Neural progenitor cell (in vitro differentiated cells): ENCODE measurements around the gene PRR14L. TPM values are rescaled to one million over a fixed set of nuclear protein-coding genes. Genes with fewer than 3 reads are reported as not detected.

Experiments
- DNase-seq: peaks from one replicate; pipeline ENCODE4 v3.0.0-alpha.2; 2016; ENCODE audit warnings: low spot score
- H2AFZ ChIP-seq: fragments of 200-600 bp; sonication (generic); replicated peaks from 2 replicates; pipeline ENCODE4 v1.6.1; 2016; ENCODE audit warnings: antibody characterized with exemption
- H3F3A ChIP-seq: fragments of 200-600 bp; sonication (generic); 2 replicates; pipeline ENCODE4 v1.6.1; 2016; ENCODE audit warnings: antibody characterized with exemption, low read depth
- H3K27ac ChIP-seq: fragments of 200-600 bp; sonication (generic); 2 replicates; pipeline ENCODE4 v1.5.1; 2016; ENCODE audit warnings: mild to moderate bottlenecking
- H3K27me3 ChIP-seq: fragments of 200-600 bp; sonication (generic); 2 replicates; pipeline ENCODE4 v1.6.1; 2016; ENCODE audit warnings: mild to moderate bottlenecking, moderate library complexity
- H3K36me3 ChIP-seq: fragments of 200-600 bp; sonication (generic); 2 replicates; pipeline ENCODE4 v1.5.1; 2016
- H3K4me1 ChIP-seq: fragments of 200-600 bp; sonication (generic); 2 replicates; pipeline ENCODE4 v1.6.1; 2016; ENCODE audit warnings: mixed run types
- H3K4me2 ChIP-seq: fragments of 200-600 bp; sonication (generic); 2 replicates; pipeline ENCODE4 v1.6.1; 2016
- H3K4me3 ChIP-seq: fragments of 200-600 bp; sonication (generic); 2 replicates; pipeline ENCODE4 v1.5.1; 2016
- H3K79me2 ChIP-seq: fragments of 200-600 bp; sonication (generic); 2 replicates; pipeline ENCODE4 v1.6.1; 2016; ENCODE audit warnings: low read depth
- H3K9ac ChIP-seq: fragments of 200-600 bp; sonication (generic); 2 replicates; pipeline ENCODE4 v1.6.1; 2016
- H3K9me3 ChIP-seq: fragments of 200-600 bp; sonication (generic); 2 replicates; pipeline ENCODE4 v1.5.1; 2016; ENCODE audit warnings: low read depth
- H4K20me1 ChIP-seq: fragments of 200-600 bp; sonication (generic); 2 replicates; pipeline ENCODE4 v1.6.1; 2016; ENCODE audit warnings: low read depth
- H3K27ac Mint-ChIP-seq: 3 replicates; pipeline ENCODE4 v1.8.0; 2021; ENCODE audit warnings: mixed read lengths
- H3K27me3 Mint-ChIP-seq: 2 replicates; pipeline ENCODE4 v1.8.0; 2022; ENCODE audit warnings: low read depth, mild to moderate bottlenecking, inconsistent platforms, moderate library complexity, mixed read lengths; ENCODE audit not compliant: insufficient read depth
- H3K36me3 Mint-ChIP-seq: 3 replicates; pipeline ENCODE4 v1.8.0; 2021; ENCODE audit warnings: mixed read lengths
- H3K4me1 Mint-ChIP-seq: 3 replicates; pipeline ENCODE4 v1.8.0; 2021; ENCODE audit warnings: mixed read lengths
- H3K4me3 Mint-ChIP-seq: 3 replicates; pipeline ENCODE4 v1.8.0; 2021; ENCODE audit warnings: mild to moderate bottlenecking, moderate library complexity, mixed read lengths
- H3K9me3 Mint-ChIP-seq: 3 replicates; pipeline ENCODE4 v1.8.0; 2020; ENCODE audit warnings: mixed read lengths
- EZH2 ChIP-seq: fragments of 200-600 bp; sonication (generic); IDR thresholded peaks from 2 replicates; pipeline ENCODE4 v1.6.1; 2017; ENCODE audit warnings: antibody characterized with exemption, mild to moderate bottlenecking, moderate library complexity
- EZH2phosphoT487 ChIP-seq: fragments of 200-600 bp; sonication (generic); IDR thresholded peaks from 2 replicates; pipeline ENCODE4 v1.6.1; 2017; ENCODE audit warnings: antibody characterized with exemption
- total RNA-seq: library from RNA; depleted of rRNA; stranded (reverse); fragments of >200 nt; gene quantifications from 2 replicates; pipeline ENCODE4 v1.2.3, GENCODE V29; 2015; ENCODE audit warnings: low replicate concordance
- TF ChIP-seq, protein P1 (sequence below): fragments of 200-600 bp; sonication (generic); IDR thresholded peaks from 2 replicates; pipeline ENCODE4 v1.5.1; 2017; ENCODE audit warnings: antibody characterized with exemption, mild to moderate bottlenecking

The PRR14L gene
- total RNA-seq, 1 donor from 2014 or later: 74.2 TPM

DNA sequence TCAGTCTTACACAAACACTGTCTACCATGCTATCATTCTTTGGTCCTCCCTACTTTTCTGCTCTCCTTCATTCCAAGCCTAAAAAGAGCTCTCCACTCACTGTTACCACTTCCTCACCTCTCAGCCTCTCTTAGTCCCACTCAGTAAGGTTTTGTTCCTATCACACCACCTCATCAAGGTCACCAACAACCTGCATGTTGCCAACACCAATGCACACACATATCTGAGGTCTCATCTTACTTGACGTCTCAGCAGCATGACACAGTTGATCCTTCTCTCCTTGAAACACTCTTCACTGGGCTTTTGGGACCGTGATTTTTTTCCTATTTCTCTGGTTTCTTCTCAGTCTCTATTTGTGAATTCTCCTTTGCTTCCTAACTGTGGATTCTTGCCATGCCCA lies 96.0 kb downstream of the PRR14L start:
- Histone ChIP-seq H3K36me3 (no peaks in the 10 kb centered on the region), H3K9me3 (no peaks in the 10 kb centered on the region), H2AFZ (no peak overlapping the region), H3F3A (no peaks in the 10 kb centered on the region), H3K27ac (no peak overlapping the region), H3K4me3 (no peak overlapping the region), H3K27me3 (no peaks in the 10 kb centered on the region), H3K79me2 (peaks cover 92% of the 10 kb centered on the region), H3K4me2 (no peak overlapping the region), H4K20me1 (peaks cover 33% of the 10 kb centered on the region), H3K9ac (no peak overlapping the region), H3K4me1 (no peaks in the 10 kb centered on the region)
- no peak overlapping the region for H3K4me3 Mint-ChIP-seq
- no peak overlapping the region for H3K27ac Mint-ChIP-seq
- H3K27me3 Mint-ChIP-seq: peaks cover 3% of the 10 kb centered on the region
- peaks cover 4% of the 10 kb centered on the region for H3K36me3 Mint-ChIP-seq
- H3K4me1 Mint-ChIP-seq: no peaks in the 10 kb centered on the region
- no peak for DNase-seq
- no peaks in the 10 kb centered on the region for H3K9me3 Mint-ChIP-seq
- TF ChIP-seq, protein P1, sequence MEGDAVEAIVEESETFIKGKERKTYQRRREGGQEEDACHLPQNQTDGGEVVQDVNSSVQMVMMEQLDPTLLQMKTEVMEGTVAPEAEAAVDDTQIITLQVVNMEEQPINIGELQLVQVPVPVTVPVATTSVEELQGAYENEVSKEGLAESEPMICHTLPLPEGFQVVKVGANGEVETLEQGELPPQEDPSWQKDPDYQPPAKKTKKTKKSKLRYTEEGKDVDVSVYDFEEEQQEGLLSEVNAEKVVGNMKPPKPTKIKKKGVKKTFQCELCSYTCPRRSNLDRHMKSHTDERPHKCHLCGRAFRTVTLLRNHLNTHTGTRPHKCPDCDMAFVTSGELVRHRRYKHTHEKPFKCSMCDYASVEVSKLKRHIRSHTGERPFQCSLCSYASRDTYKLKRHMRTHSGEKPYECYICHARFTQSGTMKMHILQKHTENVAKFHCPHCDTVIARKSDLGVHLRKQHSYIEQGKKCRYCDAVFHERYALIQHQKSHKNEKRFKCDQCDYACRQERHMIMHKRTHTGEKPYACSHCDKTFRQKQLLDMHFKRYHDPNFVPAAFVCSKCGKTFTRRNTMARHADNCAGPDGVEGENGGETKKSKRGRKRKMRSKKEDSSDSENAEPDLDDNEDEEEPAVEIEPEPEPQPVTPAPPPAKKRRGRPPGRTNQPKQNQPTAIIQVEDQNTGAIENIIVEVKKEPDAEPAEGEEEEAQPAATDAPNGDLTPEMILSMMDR: no peak
- TF ChIP-seq EZH2phosphoT487 (no peak), EZH2 (no peak)

DNA sequence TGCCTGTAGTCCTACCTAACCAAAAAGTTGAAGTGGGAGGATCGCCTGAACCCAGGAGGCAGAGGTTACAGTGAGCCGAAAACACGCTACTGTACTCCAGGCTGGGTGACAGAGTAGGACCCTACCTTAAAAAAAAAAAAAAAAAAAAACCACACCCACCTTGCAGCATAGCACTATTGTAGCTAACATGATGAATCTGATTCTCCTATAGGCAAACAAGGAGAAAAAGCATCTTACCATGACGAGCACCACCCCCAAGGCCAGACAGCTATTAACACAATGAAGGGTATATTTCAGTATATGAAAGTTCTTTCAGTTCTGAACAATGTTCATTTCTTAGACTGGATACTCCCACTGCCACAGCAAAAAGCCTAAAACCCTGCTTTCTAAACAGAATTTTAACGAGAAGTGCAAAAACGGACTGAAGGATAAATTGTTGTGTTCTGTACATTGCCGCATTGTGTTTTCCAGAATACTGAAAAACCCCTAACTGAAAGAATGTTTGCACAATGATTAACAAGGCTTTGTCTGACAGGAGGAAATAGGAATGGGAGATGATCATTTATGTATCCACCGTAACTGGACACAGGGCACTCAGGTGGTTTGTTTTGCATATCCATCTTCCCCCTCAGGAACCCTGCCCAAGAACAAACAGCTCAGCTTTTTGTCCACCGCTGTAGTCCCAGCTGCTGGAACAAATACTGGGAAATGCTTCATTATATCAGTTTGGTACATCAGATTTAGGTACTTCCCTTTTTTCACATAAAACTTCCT lies 96.8 kb downstream of the PRR14L start:
- no peak overlapping the region for H3K9ac ChIP-seq
- H3K9me3 Mint-ChIP-seq: no peaks in the 10 kb centered on the region
- no peak overlapping the region for H3K27ac ChIP-seq
- DNase-seq: no peak
- H3K27me3 Mint-ChIP-seq: peaks cover 4% of the 10 kb centered on the region
- H4K20me1 ChIP-seq: peaks cover 33% of the 10 kb centered on the region
- H3K27me3 ChIP-seq: no peaks in the 10 kb centered on the region
- H3K79me2 ChIP-seq: peaks cover 83% of the 10 kb centered on the region
- no peaks in the 10 kb centered on the region for H3K36me3 ChIP-seq
- no peaks in the 10 kb centered on the region for H3K4me1 ChIP-seq
- no peak overlapping the region for H2AFZ ChIP-seq
- H3K9me3 ChIP-seq: no peaks in the 10 kb centered on the region
- H3K27ac Mint-ChIP-seq: no peak overlapping the region
- no peaks in the 10 kb centered on the region for H3F3A ChIP-seq
- peaks cover 5% of the 10 kb centered on the region for H3K36me3 Mint-ChIP-seq
- TF ChIP-seq, protein P1: no peak
- no peak for TF ChIP-seq EZH2
- TF ChIP-seq EZH2phosphoT487: no peak
- H3K4me2 ChIP-seq: no peak overlapping the region
- H3K4me3 ChIP-seq: no peak overlapping the region
- H3K4me1 Mint-ChIP-seq: no peaks in the 10 kb centered on the region
- H3K4me3 Mint-ChIP-seq: no peak overlapping the region

- Histone ChIP-seq H4K20me1 (peaks cover 33% of the 10 kb centered on the region), H3K27me3 (no peaks in the 10 kb centered on the region), H3K9ac (no peak overlapping the region), H3F3A (no peaks in the 10 kb centered on the region), H3K4me2 (no peak overlapping the region), H2AFZ (no peak overlapping the region), H3K4me1 (no peaks in the 10 kb centered on the region), H3K79me2 (peaks cover 73% of the 10 kb centered on the region), H3K27ac (no peak overlapping the region), H3K36me3 (no peaks in the 10 kb centered on the region), H3K4me3 (no peak overlapping the region), H3K9me3 (no peaks in the 10 kb centered on the region)
- H3K27ac Mint-ChIP-seq: no peak overlapping the region
- peaks cover 5% of the 10 kb centered on the region for H3K27me3 Mint-ChIP-seq
- TF ChIP-seq EZH2: no peak
- no peak for TF ChIP-seq EZH2phosphoT487
- TF ChIP-seq, protein P1: no peak
- no peak overlapping the region for H3K4me3 Mint-ChIP-seq
- no peaks in the 10 kb centered on the region for H3K4me1 Mint-ChIP-seq
- no peaks in the 10 kb centered on the region for H3K9me3 Mint-ChIP-seq
- H3K36me3 Mint-ChIP-seq: peaks cover 5% of the 10 kb centered on the region
- no peak for DNase-seq
Observed at GRCh38 chr22:31652088-31652487, 97.8 kb downstream of the PRR14L start.
